ENCODE results near the gene GALNS. TPM values are rescaled to one million over a fixed set of nuclear protein-coding genes. Genes with fewer than 3 reads are reported as not detected.

Gene GALNS
- total and polyA plus RNA-seq, 2 experiments from 2014 or later: 9.7 to 18.8 TPM

DNA sequence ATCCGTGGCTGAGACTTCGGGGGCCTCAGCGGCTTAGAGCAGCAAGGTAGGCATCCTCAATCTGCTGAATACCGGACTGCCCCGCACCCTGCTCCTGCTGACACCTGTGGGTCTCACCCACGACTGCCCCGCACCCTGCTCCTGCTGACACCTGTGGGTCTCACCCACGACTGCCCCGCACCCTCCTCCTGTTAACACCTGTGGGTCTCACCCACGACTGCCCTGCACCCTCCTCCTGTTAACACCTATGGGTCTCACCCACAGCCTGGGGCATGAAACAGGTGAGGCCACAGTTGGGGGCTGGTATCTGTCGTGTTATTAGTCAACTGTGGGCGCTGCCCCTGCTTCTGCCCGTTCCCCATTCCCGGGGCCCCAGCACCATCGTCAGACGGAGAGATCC, 46.0 kb upstream of the GALNS start:
- H3K79me2 ChIP-seq (replicated peaks; ENCODE audit: insufficient read depth): no peaks in the 10 kb centered on the region
- Mint-ChIP-seq H3K36me3 (ENCODE audit: low read depth) (no peaks in the 10 kb centered on the region), H3K9me3 (no peaks in the 10 kb centered on the region), H3K27ac (peak overlapping the region; percentile 31; the same call in 1 of the 2 replicates), H3K4me3 (no peak overlapping the region), H3K4me1 (peaks cover 9% of the 10 kb centered on the region; the same call in 2 of the 3 replicates), H3K27me3 (ENCODE audit: insufficient read depth, low read depth, poor library complexity) (peaks cover 5% of the 10 kb centered on the region)
- no peak for ATAC-seq
- H4K20me1 ChIP-seq (replicated peaks; ENCODE audit: insufficient read depth): no peaks in the 10 kb centered on the region
- H2AFZ ChIP-seq: no peak overlapping the region
- no peaks in the 10 kb centered on the region for H3K9me2 ChIP-seq (ENCODE audit: insufficient read depth)
- TF ChIP-seq POLR2AphosphoS5 (IDR thresholded peaks at IDR 0.05; ENCODE audit: low read depth): no peak
- TF ChIP-seq NANOG (IDR thresholded peaks at IDR 0.05; ENCODE audit: borderline replicate concordance): no peak
- no peak for TF ChIP-seq CREB1 (CRISPR knock-in tag; IDR thresholded peaks at IDR 0.05; ENCODE audit: low read depth)
- no peak for TF ChIP-seq ZNF462 (CRISPR knock-in tag; IDR thresholded peaks at IDR 0.05)
- no peak for TF ChIP-seq EZH2phosphoT487 (IDR thresholded peaks at IDR 0.05; ENCODE audit: unreplicated experiment)
- TF ChIP-seq JUNB (IDR thresholded peaks at IDR 0.05; ENCODE audit: unreplicated experiment): no peak
- TF ChIP-seq, protein P1, sequence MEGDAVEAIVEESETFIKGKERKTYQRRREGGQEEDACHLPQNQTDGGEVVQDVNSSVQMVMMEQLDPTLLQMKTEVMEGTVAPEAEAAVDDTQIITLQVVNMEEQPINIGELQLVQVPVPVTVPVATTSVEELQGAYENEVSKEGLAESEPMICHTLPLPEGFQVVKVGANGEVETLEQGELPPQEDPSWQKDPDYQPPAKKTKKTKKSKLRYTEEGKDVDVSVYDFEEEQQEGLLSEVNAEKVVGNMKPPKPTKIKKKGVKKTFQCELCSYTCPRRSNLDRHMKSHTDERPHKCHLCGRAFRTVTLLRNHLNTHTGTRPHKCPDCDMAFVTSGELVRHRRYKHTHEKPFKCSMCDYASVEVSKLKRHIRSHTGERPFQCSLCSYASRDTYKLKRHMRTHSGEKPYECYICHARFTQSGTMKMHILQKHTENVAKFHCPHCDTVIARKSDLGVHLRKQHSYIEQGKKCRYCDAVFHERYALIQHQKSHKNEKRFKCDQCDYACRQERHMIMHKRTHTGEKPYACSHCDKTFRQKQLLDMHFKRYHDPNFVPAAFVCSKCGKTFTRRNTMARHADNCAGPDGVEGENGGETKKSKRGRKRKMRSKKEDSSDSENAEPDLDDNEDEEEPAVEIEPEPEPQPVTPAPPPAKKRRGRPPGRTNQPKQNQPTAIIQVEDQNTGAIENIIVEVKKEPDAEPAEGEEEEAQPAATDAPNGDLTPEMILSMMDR (conservative IDR thresholded peaks at IDR 0.05; ENCODE audit: low read depth in 2 of 2): no peak
- TF ChIP-seq ZNF331 (CRISPR knock-in tag; IDR thresholded peaks at IDR 0.05; ENCODE audit: low read depth): no peak
- TF ChIP-seq REST (IDR thresholded peaks at IDR 0.05; ENCODE audit: unreplicated experiment): no peak
- no peak for TF ChIP-seq STAT1 (IDR thresholded peaks at IDR 0.05; ENCODE audit: unreplicated experiment)
- no peak for TF ChIP-seq ETS1 (IDR thresholded peaks at IDR 0.05)
- TF ChIP-seq ZNF114 (CRISPR knock-in tag; IDR thresholded peaks at IDR 0.05): no peak
- TF ChIP-seq EZH2 (IDR thresholded peaks at IDR 0.05; ENCODE audit: low read depth, unreplicated experiment): no peak
- no peak overlapping the region for H3K4me2 ChIP-seq
- H3K36me3 ChIP-seq (ENCODE audit: insufficient read depth): no peaks in the 10 kb centered on the region
- H3K27ac ChIP-seq (ENCODE audit: low read depth): no peak overlapping the region
- no peaks in the 10 kb centered on the region for H3K27me3 ChIP-seq (ENCODE audit: insufficient read depth)
- H3K4me3 ChIP-seq: no peak overlapping the region
- H3F3A ChIP-seq (replicated peaks; ENCODE audit: low read depth): no peaks in the 10 kb centered on the region
- no peaks in the 10 kb centered on the region for H3K4me1 ChIP-seq (ENCODE audit: insufficient read depth)
- no peak for DNase-seq (ENCODE audit: low spot score)

Measured in GM23338 (cell line).